Liver (tissue), 9 donors: ENCODE measurements around the gene LTA4H. TPM values are rescaled to one million over a fixed set of nuclear protein-coding genes. Genes with fewer than 3 reads are reported as not detected.

Experiments
- DNase-seq: peaks from one replicate; pipeline ENCODE4 v3.0.0-alpha.2; 2017; ENCODE audit warnings: low spot score
- H3K27ac ChIP-seq, 2 donors: one replicate each; pipeline ENCODE4 v1.7.0; 2013; ENCODE audit warnings: inconsistent platforms in 2 of 2, low read length in 2 of 2, control low read depth in 1 of 2, low read depth in 1 of 2, mild to moderate bottlenecking in 1 of 2
- H3K27me3 ChIP-seq, 4 donors: one replicate each; pipeline versions ENCODE4 v1.6.1 to v1.7.0; 2013; ENCODE audit warnings: low read length in 3 of 4, inconsistent platforms in 1 of 4, mild to moderate bottlenecking in 1 of 4, moderate library complexity in 1 of 4; ENCODE audit not compliant: control insufficient read depth in 4 of 4, insufficient read depth in 4 of 4
- H3K36me3 ChIP-seq, 4 donors: one replicate each; pipeline versions ENCODE4 v1.6.1 to v1.7.0; 2013; ENCODE audit warnings: low read length in 3 of 4, mild to moderate bottlenecking in 3 of 4, low read depth in 1 of 4, moderate library complexity in 1 of 4; ENCODE audit not compliant: control insufficient read depth in 4 of 4, insufficient read depth in 3 of 4
- H3K4me1 ChIP-seq, 4 donors: one replicate each; pipeline versions ENCODE4 v1.6.1 to v1.7.0; 2013; ENCODE audit warnings: low read length in 3 of 4, mild to moderate bottlenecking in 3 of 4, moderate library complexity in 1 of 4; ENCODE audit not compliant: control insufficient read depth in 4 of 4, insufficient read depth in 4 of 4
- H3K4me3 ChIP-seq, 3 donors: one replicate each; pipeline versions ENCODE4 v1.6.1 to v1.7.0; 2013; ENCODE audit warnings: low read length in 3 of 3, control low read depth in 1 of 3, low read depth in 1 of 3, mild to moderate bottlenecking in 1 of 3
- H3K9ac ChIP-seq, 2 donors: one replicate each; pipeline ENCODE4 v1.7.0; 2013; ENCODE audit warnings: low read length in 2 of 2, mild to moderate bottlenecking in 2 of 2, moderate library complexity in 2 of 2, control low read depth in 1 of 2, low read depth in 1 of 2
- H3K9me3 ChIP-seq, 4 donors: one replicate each; pipeline versions ENCODE4 v1.6.1 to v1.7.0; 2013; ENCODE audit warnings: low read length in 3 of 4; ENCODE audit not compliant: control insufficient read depth in 4 of 4
- FOXA1 ChIP-seq: IDR thresholded peaks from 2 replicates; pipeline ENCODE4 v1.6.1; 2016; ENCODE audit warnings: antibody characterized with exemption
- FOXA2 ChIP-seq: IDR thresholded peaks from 2 replicates; pipeline ENCODE4 v1.6.1; 2016; ENCODE audit warnings: antibody characterized with exemption
- GABPA ChIP-seq, 2 donors: IDR thresholded peaks in 1 of 2; conservative IDR thresholded peaks in 1 of 2; 2 replicates each; pipeline ENCODE4 v1.6.1; 2016; ENCODE audit warnings: antibody characterized with exemption in 2 of 2, mild to moderate bottlenecking in 1 of 2, moderate library complexity in 1 of 2
- HNF4A ChIP-seq, 2 donors: conservative IDR thresholded peaks; 2 replicates each; pipeline ENCODE4 v1.6.1; 2016; ENCODE audit warnings: antibody characterized with exemption in 2 of 2, mild to moderate bottlenecking in 2 of 2
- HNF4G ChIP-seq: IDR thresholded peaks from 2 replicates; pipeline ENCODE4 v1.6.1; 2016; ENCODE audit warnings: antibody characterized with exemption
- JUND ChIP-seq, 2 donors: IDR thresholded peaks; 2 replicates each; pipeline ENCODE4 v1.6.1; 2016; ENCODE audit warnings: antibody characterized with exemption in 2 of 2
- RAD21 ChIP-seq, 2 donors: IDR thresholded peaks; 2 replicates each; pipeline ENCODE4 v1.6.1; 2016; ENCODE audit warnings: antibody characterized with exemption in 2 of 2, mild to moderate bottlenecking in 2 of 2
- RXRA ChIP-seq, 2 donors: IDR thresholded peaks; 2 replicates each; pipeline ENCODE4 v1.6.1; 2017 to 2018; ENCODE audit warnings: antibody characterized with exemption in 2 of 2, mild to moderate bottlenecking in 1 of 2
- SP1 ChIP-seq: IDR thresholded peaks from 2 replicates; pipeline ENCODE4 v1.6.1; 2018; ENCODE audit warnings: antibody characterized with exemption, mild to moderate bottlenecking
- TAF1 ChIP-seq: conservative IDR thresholded peaks from 2 replicates; pipeline ENCODE4 v1.6.1; 2016; ENCODE audit warnings: antibody characterized with exemption, mild to moderate bottlenecking
- YY1 ChIP-seq: IDR thresholded peaks from 2 replicates; pipeline ENCODE4 v1.6.1; 2016; ENCODE audit warnings: antibody characterized with exemption, mild to moderate bottlenecking
- WGBS: extraction: QIAGEN DNeasy Blood & Tissue Kit; methylation state at CpG from one replicate; pipeline ENCODE4 v1.1.7; 2013; 5-methylcytosine and 5-hydroxymethylcytosine counted together
- polyA plus RNA-seq, 2 donors: library from polyadenylated mRNA; stranded (reverse) in 1 of 2; unstranded in 1 of 2; fragments of 200-250 nt in 1 of 2; fragments of >200 nt in 1 of 2; fragmentation: Nextera tagmentation in 1 of 2; extraction: Ambion mirVana in 1 of 2; gene quantifications; one replicate each; pipeline versions ENCODE4 v1.2.1 to v1.2.3, GENCODE V29; 2013 to 2015
- total RNA-seq, 2 donors: library from RNA; depleted of rRNA; stranded (reverse); fragments of >200 nt; gene quantifications; one replicate each; pipeline ENCODE4 v1.2.3, GENCODE V29; 2014
- TF ChIP-seq, protein P1 (sequence below): IDR thresholded peaks from 2 replicates; pipeline ENCODE4 v1.6.1; 2016; ENCODE audit warnings: antibody characterized with exemption, mild to moderate bottlenecking
- TF ChIP-seq, protein P2 (sequence below): IDR thresholded peaks from 2 replicates; pipeline ENCODE4 v1.6.1; 2016; ENCODE audit warnings: antibody characterized with exemption
- TF ChIP-seq, protein P3 (sequence below): IDR thresholded peaks from 2 replicates; pipeline ENCODE4 v1.6.1; 2016; ENCODE audit warnings: antibody characterized with exemption
- TF ChIP-seq, protein P4 (sequence below): IDR thresholded peaks from 2 replicates; pipeline ENCODE4 v1.6.1; 2016; ENCODE audit warnings: antibody characterized with exemption
- donor health status: healthy.
- donor health status: healthy.
- donor health status: healthy.
- donor health status: healthy.
- donor health status: healthy.

LTA4H gene
- total and polyA plus RNA-seq, 4 donors, result 16.6 to 34.5 (median 20.9) TPM

DNA sequence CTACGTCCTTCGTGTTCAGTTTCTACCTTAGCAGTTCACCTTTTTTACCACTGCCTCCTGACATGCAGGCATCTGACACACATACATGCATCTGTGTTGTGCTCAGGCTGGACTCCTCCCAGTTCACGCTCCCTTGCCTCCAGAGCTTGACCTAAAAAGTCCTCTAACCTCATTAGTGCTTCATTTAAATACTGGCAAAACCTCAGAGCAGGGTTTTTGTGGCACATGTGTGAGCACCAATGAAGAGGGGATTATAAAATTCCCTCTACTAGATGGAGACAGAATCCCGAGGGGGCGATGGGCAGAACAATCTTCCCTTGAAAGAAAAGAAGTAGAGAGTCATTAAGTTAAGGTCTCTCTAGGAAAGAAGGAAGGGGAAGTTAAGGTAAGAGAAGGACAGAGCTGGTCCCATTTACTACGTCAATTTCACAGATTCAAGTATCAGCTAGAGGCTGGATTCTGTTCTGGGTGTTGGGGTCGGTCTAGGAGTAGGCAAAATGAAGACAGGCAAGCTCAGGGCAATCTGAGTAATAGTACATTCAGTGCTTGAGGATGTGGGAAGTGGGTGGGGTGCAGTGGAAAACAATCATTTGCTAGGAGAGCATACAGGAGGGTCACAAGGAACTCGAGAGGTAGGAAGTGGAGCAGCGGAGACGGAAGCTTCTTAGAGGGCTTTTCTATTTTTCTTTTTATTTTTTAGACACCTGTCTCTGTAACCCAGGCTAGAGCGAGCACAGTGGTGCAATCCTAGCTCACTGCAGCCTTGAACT lies 46.7 kb downstream of the LTA4H start:
- peaks cover 0 to 58% (median 40%) of the 10 kb centered on the region in 4 donors for H3K36me3 ChIP-seq
- no peaks in the 10 kb centered on the region for H3K27me3 ChIP-seq
- no peak for DNase-seq
- no peak for TF ChIP-seq RXRA (IDR thresholded peaks at IDR 0.05)
- no peak for TF ChIP-seq GABPA (IDR thresholded peaks at IDR 0.05 in 1 of 2, conservative IDR thresholded peaks at IDR 0.05 in 1 of 2)
- TF ChIP-seq JUND (IDR thresholded peaks at IDR 0.05), result no peak
- no peak for TF ChIP-seq HNF4G
- H3K4me1 ChIP-seq, result peaks cover 0 to 11% (median 7%) of the 10 kb centered on the region in 4 donors
- no peak overlapping the region for H3K27ac ChIP-seq
- no peak overlapping the region for H3K9ac ChIP-seq
- H3K9me3 ChIP-seq, result no peaks in the 10 kb centered on the region
- H3K4me3 ChIP-seq, result no peak overlapping the region
- WGBS, result 79% methylated on average over 11 of the region's 11 CpGs

DNA sequence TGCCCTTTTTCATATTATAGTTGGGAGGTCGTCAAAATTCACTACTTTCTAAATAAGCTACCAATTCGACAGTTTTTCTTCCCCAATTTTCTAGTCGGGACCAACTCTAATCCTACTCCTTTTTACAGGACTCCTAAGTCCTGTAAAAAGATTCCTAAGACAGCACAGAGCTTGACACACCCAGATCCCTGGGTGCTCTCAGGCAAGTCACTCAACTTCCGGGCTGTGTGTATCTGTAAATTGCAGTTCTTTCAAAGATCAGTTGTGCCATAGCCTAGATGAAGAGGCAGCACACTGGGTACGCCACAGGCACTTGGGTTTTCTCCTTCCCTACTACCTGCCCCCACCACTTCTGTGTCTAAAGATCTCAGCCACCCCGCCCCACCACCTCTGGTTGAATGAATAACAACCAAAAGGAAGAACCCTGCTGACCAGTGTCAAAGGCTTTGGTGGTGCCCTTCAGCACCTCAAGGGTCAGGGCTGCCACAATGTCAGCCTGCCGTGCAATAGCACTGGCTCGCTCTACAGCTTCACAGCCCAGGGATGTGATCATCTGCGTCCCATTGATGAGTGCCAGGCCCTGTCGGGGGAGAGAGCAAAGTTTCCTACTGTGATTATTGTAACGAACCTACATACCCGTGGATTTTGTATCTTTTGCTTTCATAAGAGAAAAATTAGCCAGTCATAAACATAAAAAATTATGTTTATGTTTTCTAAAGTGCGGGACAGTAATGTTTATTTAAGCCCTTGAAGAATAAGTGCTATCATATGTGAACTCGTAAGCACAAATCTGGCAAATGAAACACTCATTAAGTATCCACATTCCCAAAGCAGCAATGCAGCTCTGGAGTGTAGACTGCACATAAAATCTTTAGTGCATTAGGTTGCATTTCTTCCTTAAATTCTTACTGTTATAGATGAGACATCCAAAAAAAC lies 48.5 kb downstream of the LTA4H start:
- H3K9me3 ChIP-seq, result no peaks in the 10 kb centered on the region
- WGBS, result 84% methylated on average over 14 of the region's 14 CpGs

DNA sequence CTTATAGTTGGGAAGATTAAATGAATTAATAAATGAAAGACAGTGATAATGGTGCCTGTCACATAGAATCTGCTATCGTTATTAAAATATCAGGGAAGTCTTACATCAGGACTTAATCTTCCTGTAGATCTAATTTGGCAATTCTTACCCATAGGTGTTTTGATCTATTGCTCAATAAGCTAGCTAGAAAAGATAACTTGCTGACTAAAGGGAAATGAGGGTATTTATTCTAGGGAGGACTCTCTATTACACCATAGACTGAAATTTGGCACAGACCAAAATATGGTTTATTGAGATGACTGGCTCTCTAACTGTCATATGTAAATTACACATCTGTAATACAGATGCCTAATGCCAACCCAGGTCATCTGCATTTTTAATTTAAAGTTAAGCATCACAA lies 50.7 kb downstream of the LTA4H start:
- H3K4me1 ChIP-seq, result peaks cover 0 to 12% (median 9%) of the 10 kb centered on the region in 4 donors
- no peaks in the 10 kb centered on the region for H3K9me3 ChIP-seq
- peaks cover 2 to 54% (median 35%) of the 10 kb centered on the region in 4 donors for H3K36me3 ChIP-seq
- no peaks in the 10 kb centered on the region for H3K27me3 ChIP-seq
- H3K4me3 ChIP-seq, result no peak overlapping the region
- TF ChIP-seq RXRA (IDR thresholded peaks at IDR 0.05) (peak; percentile 30 to 76), FOXA2 (peak; percentile 51), YY1 (peak; percentile 23), TAF1 (no peak), HNF4A (conservative IDR thresholded peaks at IDR 0.05) (peak; percentile 48 to 60), SP1 (no peak), JUND (IDR thresholded peaks at IDR 0.05) (peak in 1 of 2 donors; percentile 38), RAD21 (IDR thresholded peaks at IDR 0.05) (peak; percentile 7 to 17), GABPA (IDR thresholded peaks at IDR 0.05 in 1 of 2, conservative IDR thresholded peaks at IDR 0.05 in 1 of 2) (peak in 1 of 2 donors; percentile 19), FOXA1 (no peak)
- TF ChIP-seq, protein P1, sequence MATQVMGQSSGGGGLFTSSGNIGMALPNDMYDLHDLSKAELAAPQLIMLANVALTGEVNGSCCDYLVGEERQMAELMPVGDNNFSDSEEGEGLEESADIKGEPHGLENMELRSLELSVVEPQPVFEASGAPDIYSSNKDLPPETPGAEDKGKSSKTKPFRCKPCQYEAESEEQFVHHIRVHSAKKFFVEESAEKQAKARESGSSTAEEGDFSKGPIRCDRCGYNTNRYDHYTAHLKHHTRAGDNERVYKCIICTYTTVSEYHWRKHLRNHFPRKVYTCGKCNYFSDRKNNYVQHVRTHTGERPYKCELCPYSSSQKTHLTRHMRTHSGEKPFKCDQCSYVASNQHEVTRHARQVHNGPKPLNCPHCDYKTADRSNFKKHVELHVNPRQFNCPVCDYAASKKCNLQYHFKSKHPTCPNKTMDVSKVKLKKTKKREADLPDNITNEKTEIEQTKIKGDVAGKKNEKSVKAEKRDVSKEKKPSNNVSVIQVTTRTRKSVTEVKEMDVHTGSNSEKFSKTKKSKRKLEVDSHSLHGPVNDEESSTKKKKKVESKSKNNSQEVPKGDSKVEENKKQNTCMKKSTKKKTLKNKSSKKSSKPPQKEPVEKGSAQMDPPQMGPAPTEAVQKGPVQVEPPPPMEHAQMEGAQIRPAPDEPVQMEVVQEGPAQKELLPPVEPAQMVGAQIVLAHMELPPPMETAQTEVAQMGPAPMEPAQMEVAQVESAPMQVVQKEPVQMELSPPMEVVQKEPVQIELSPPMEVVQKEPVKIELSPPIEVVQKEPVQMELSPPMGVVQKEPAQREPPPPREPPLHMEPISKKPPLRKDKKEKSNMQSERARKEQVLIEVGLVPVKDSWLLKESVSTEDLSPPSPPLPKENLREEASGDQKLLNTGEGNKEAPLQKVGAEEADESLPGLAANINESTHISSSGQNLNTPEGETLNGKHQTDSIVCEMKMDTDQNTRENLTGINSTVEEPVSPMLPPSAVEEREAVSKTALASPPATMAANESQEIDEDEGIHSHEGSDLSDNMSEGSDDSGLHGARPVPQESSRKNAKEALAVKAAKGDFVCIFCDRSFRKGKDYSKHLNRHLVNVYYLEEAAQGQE, result no peak
- TF ChIP-seq, protein P2, sequence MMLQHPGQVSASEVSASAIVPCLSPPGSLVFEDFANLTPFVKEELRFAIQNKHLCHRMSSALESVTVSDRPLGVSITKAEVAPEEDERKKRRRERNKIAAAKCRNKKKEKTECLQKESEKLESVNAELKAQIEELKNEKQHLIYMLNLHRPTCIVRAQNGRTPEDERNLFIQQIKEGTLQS, result peak; percentile 24
- TF ChIP-seq, protein P3, sequence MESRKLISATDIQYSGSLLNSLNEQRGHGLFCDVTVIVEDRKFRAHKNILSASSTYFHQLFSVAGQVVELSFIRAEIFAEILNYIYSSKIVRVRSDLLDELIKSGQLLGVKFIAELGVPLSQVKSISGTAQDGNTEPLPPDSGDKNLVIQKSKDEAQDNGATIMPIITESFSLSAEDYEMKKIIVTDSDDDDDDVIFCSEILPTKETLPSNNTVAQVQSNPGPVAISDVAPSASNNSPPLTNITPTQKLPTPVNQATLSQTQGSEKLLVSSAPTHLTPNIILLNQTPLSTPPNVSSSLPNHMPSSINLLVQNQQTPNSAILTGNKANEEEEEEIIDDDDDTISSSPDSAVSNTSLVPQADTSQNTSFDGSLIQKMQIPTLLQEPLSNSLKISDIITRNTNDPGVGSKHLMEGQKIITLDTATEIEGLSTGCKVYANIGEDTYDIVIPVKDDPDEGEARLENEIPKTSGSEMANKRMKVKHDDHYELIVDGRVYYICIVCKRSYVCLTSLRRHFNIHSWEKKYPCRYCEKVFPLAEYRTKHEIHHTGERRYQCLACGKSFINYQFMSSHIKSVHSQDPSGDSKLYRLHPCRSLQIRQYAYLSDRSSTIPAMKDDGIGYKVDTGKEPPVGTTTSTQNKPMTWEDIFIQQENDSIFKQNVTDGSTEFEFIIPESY, result peak; percentile 32
- WGBS, result 36% methylated on average over 1 of the region's 1 CpG
- peak overlapping the region in 1 of 2 donors; percentile 57 for H3K27ac ChIP-seq
- H3K9ac ChIP-seq, result no peak overlapping the region
- DNase-seq, result no peak

More for the DNA sequence above, 48.5 kb downstream of the LTA4H start:
- TF ChIP-seq, protein P2, result no peak
- no peak for TF ChIP-seq TAF1
- TF ChIP-seq HNF4A (conservative IDR thresholded peaks at IDR 0.05), result no peak
- TF ChIP-seq FOXA1, result no peak
- TF ChIP-seq RAD21 (IDR thresholded peaks at IDR 0.05), result no peak
- TF ChIP-seq, protein P4, sequence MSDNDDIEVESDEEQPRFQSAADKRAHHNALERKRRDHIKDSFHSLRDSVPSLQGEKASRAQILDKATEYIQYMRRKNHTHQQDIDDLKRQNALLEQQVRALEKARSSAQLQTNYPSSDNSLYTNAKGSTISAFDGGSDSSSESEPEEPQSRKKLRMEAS, result no peak
- TF ChIP-seq JUND (IDR thresholded peaks at IDR 0.05), result no peak
- TF ChIP-seq YY1, result no peak
- Histone ChIP-seq H3K9ac (no peak overlapping the region), H3K4me1 (peaks cover 0 to 12% (median 9%) of the 10 kb centered on the region in 4 donors), H3K27me3 (no peaks in the 10 kb centered on the region), H3K27ac (no peak overlapping the region), H3K4me3 (no peak overlapping the region), H3K36me3 (peaks cover 0 to 56% (median 38%) of the 10 kb centered on the region in 4 donors)
- no peak for DNase-seq
